Colon (tissue), 2 donors: Measurements from ENCODE around the gene PRKX.
A peak's percentile ranks its signal among the peaks of the same experiment; 100 is the strongest.
"Not testable (repeated sequence)": the region's sequence is repeated elsewhere in the genome, so short reads cannot be mapped to it uniquely, and the experiment has no call there.

Experiments used
- FAIRE-seq: peaks from 2 replicates; lab custom pipeline; 2012; peaks lifted over from hg19 to GRCh38; lab: Jason Lieb, UNC
- donor health status: control.
- donor health status: control.

PRKX gene

DNA sequence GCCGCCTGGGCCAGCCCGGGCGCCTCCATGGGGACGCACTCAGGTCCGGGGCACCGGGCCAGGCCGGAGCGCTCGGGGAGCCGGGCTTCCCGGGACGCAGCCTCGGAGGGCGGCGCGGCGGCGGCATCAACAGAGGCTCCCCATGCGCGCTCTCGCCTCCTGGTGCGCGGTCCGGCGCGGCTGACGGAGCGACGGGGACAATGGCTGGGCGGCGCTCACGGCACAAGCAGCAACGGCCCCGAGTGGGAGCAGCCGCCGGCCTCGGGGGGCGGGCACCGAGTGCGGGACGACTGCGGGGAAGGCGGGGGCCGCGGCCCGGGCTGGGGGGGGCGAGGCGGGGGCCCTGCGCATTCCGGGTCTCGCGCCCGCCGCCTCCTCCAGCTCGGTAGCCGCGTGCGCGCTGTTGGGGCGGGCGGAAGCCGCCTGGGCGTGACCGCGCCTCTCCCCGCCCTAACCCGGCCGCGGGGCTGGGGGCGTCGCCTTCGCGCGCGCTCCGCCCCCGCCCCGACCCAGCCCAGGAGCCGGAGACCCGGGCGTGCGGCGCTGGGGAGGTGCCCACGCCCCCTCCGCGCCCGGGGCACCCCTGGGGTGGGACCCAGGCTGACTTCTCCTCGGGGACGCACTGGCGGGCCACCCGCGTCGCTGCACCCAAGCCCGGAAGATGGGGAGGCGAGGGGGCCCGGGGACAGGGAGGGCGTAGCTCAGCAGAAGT lies at the start of gene PRKX:
PRKX (minus strand) TSS at position 425 of the 712 bp plus-strand sequence; CDS start at position 29, 396 bp downstream.
- no peak for FAIRE-seq

DNA sequence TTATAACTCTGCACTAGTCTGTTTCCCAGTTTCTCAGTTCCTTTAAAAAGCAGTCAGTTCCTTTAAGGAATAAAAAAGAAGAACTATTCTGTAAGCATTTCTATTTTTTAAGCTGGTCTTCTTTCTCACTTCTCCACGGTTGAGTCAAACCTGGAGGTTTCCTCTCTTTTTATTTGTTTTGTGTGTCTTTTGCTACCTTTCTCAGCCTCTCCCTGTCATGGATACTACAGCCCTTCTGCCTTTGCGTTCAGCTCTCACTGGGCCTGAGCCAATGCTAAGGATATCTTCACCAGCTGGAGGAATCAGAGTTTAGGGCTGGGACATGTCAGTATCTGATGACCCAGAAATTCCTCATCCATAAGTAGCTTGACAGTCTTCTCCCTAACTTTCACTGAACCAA lies 49.7 kb upstream of the PRKX start:
- FAIRE-seq, result no peak

DNA sequence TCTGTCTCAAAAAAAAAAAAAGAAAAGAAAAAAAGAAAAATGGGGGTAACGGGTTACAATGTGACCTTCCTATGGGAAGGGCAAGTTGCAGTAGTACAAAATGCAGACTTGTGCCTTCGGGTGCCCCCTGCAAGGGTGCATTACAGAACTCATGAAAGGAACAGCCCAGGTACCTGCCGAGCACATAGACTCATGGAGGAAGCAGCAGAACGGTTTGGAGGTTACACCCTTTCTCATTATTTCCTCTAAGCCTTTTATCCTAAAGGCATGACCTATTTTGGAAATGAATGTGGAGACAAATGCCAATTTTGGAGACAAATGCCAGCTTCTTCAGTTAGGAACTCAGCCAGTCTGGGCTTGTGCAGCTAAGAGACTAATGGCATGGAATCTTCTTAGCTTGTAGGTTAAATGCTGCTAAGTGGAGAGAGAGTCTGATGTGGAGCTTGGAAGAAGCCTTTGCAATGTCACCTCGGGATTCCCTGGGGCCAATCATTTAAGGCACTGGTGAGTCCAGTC lies 44.1 kb upstream of the PRKX start:
- FAIRE-seq, result no peak

DNA sequence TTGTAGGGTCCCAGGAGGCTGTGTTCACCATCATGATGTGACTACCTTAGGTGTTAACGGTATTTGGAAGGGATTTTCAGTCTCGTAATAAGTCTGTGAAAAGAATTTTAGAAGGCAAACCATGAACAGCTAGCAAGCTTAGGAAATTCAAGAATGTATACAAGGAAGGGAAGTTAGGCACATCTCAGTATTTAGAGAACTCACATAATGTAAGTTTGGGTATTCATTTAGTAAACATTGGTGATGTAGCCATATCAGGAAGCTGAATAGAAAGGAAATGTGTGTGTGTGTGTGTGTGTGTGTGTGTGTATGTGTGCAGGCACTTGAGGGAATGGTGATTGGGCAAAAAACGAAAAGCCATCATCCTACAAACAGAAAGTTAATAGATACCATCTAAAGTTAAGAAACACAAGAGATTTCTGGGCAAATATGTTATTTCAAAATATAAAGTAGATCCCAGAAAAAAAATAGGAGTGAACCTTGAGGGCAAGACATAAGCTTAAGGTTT lies 34.7 kb upstream of the PRKX start:
- FAIRE-seq, result peak; percentile 60

DNA sequence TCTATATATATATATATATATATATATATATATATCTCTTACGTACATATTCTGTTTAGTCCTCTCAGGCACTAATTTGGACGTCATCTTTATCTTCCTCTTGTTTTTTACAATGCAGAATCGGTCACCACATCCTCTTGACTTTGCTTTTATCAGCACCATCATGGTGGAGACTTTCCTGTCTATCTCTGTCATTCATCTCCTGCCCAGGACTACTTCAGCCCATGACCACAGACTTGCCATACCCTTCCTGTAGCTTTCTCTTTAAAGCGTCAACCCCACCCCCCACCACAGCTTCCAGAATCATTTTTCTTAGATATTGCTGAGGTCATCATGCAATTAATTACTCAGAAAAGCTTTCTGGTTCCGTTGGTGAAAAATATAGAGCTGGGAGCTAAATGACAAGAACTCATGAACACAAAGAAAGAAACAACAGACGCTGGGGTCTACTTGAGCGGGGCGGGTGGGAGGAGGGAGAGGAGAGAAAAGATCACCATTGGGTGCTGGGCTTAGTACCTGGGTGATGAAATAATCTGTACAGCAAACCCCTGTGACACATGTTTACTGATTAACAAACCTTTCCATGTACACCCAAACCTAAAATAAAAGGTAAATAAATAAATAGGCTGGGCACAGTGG lies 30.5 kb upstream of the PRKX start:
- no peak for FAIRE-seq

DNA sequence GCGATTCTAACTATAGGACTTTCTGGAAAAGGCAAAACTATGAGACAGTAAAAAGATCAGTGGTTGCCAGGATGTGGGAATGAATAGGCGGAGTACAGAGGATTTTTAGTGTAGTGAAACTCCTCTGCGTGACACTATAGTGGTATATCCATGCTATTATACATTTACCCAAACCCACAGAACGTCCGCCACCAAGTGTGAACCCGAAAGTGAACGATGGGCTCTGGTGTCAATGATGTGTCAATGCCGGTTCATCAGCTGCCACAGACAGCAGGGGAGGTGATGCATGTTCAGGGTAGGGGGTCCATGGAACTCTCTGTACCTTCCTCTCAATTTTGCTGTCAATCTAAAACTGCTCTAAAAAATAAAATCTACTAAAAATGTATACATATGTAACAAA lies 27.5 kb upstream of the PRKX start:
- FAIRE-seq, result not testable (repeated sequence)

DNA sequence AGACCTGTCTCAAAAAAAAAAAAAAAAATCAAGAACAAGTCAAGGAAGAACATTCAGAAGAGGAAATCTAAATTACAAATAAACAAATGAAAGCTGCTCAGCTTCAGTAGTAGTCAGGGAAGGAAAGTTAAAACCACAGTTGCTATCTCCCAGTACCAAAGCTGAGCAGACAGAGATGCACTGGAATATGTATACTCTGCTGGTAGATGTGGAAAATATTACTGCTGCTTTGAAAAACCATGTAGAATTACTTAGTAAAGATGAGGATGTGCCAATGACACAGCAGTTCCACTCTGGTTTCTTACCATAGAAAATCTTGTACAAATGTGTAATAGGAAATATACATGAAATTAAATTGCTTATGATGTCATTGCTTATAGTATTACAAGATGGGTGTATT lies 25.1 kb upstream of the PRKX start:
- peak; percentile 10 for FAIRE-seq

DNA sequence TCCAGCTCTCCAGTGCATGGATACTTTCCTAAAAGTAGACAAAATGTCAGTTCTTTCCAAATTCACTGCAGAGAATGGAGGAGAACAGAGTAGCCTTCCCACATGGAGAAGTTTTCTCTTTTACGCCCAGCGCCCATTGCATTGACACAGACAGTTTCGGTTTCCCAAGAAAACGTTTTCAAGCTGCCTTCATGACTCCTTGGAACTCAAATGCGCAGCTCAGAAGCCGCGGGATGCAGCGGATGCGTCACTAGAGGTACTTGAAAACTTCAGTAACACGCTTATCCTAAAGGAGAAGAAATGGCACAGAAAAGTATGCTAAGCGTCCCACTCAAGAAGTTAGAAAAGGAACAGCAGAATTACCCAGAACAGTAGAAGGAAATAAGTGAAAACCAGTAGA lies 23.1 kb upstream of the PRKX start:
- FAIRE-seq, result not testable (repeated sequence)

DNA sequence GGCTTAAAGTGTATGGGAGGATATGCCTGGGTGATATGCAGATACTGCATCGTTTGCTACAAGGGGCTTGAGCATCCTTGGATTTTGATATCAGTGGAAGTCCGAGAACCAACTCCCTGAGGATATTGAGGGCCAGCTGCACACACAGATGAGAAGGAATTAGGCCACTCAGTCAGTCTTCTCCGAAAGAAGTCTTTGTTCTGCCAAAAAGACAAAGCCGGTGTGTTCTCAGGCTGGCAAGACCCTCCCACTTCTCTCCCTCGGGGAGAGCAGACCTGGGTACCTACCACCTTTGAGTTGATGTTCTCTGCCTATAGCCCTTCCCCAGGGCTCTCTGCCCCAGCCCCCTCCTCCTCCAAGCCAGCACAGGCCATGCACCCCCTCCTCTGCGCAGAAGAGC lies 22.4 kb upstream of the PRKX start:
- not testable (repeated sequence) for FAIRE-seq

DNA sequence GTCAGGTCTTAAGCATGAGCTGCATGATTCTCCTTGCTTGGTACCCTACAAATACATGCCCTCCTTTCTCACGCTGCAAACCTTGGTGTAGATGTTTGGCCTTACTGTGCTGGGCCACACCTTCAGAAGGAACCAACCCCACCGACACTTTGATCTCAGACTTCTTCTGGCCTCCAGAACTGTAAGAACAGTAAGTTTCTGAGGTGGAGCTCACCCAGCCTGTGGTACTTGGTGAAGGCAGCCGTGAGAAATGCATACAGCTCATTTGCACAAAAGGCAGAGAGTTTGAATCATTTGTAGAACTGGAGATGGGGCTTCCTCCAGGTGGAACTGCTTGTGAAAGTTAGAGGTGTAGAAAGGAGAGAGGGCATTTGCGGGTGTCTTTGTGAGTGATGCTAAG lies 21.0 kb upstream of the PRKX start:
- not testable (repeated sequence) for FAIRE-seq

DNA sequence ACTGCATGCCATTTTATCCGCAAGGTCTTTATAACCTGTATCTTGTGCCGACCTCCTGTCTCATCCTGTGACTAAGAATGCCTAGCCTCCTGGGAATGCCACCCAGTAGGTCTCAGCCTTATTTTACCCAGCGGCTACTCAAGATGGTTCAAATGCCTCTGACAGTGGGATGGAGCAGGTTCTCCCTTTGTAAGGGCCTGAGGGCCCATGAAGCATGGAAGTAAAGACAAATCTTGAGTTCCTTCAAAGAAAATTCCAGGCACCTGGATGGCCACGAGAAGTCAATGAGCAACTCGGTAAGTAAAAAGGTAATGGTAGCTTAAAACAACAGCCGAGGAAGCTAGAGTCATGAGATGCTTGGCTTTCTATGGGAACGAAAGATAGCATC lies 19.6 kb upstream of the PRKX start:
- FAIRE-seq, result no peak

DNA sequence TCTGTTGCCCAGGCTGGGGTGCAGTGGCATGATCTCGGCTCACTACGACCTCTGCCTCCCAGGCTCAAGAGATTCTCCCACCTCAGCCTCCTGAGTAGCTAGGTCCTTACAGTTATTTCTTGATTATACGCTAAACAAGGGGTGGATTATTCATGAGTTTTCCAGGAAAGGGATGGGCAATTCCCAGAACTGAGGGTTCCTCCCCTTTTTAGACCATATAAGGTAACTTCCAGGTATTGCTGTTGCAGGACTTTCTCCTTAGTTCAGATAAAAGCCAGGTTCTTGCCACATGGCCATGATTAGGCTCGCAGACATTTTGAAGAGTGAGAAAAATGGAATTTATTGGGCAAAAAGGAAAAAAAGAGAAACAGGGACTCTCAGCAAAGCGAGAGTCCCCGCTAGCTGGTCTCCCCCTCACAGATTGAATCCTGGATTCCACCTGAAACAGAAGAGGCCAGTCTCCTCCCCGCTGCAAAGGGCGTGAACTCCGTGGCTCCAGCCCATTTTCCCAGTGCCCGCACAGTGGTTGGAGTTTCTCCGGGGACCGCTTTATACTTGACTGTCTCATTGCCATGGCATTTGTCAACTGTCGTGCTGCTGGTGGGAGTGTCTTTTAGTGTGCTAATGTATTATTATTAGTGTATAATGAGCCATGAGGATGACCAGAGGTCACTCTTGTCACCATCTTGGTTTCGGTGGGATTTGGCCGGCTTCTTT lies 19.0 kb upstream of the PRKX start:
- not testable (repeated sequence) for FAIRE-seq

DNA sequence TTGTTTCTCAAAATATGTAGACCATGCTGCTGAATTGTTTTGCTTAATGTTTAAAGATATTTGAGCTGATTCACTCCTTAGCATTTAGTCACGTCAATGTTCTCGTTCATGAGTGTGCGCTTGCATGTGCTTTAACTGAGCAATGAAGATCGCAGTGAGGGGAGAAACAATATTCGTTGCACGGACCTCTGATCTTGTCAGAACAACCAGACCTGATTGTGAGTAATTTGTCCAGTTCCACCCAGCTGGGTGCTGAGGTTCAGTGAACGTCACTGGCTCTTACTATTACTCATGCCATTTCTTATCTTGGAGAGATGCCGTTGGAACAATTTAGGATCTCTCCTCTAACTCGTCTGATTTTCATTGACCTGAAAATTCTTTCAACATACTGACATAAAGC lies 15.0 kb upstream of the PRKX start:
- no peak for FAIRE-seq

DNA sequence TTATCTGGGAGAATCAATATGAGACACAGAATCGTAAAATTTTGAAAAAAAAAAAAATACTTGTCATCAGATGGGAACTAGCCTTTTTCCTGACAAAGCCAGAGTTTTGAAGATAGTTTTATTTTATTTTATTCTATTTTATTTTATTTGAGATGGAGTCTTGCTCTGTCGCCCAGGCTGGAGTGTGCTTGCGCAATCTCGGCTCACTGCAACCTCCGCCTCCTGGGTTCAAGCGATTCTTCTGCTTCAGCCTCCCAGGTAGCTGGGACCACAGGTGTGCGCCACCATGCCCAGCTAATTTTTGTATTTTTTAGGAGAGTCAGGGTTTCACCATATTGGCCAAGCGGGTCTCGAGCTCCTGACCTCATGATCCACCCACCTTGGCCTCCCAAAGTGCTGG lies 10.0 kb upstream of the PRKX start:
- FAIRE-seq, result not testable (repeated sequence)

DNA sequence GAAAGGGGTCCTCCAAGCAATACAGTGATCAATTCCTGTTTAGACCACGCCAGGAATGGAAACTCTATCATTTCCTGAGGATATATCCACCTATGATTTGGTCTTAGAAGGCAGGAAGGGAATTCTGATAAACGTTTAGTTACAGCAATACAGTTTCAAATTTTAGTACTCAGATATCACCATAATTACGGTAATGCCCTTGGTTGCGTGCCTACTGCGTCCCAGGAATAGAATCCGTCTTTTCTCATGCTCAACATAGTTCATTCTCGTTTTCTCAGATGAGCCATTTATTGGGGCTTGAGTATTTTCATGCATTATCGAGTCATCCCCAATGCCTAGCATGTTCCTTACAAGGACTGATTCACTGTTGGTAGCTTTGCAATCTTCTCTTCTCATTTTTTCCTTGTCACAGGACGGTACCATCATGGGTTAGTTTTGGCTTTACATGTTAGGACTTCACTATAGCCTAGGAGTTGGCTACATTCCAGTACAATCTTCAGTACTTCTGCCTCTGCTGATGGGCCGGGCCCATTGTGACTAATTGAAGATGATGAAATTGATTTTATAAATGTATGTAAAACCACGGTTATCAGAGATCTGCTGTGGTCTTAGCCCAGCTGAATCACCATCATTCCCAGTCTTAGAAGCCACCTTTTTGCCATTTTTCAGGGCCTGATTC lies 4.4 kb upstream of the PRKX start:
- no peak for FAIRE-seq

DNA sequence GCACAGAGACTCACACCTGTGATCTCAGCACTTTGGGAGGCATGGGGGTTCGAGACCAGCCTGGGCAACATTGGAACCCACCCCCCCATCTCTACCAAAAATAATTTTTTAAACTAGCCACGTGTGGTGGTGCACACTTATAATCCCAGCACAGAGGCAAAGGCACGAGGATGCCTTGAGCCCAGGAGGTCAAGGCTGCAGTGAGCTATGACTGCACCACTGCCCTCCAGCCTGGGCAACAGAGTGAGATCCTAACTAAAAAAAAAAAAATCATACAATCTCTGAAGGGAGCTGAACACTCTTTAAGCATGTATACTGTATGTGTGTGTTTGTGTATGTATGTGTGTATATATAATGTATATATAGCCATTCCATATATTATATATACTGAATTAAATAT lies 2.5 kb upstream of the PRKX start:
- FAIRE-seq, result no peak

DNA sequence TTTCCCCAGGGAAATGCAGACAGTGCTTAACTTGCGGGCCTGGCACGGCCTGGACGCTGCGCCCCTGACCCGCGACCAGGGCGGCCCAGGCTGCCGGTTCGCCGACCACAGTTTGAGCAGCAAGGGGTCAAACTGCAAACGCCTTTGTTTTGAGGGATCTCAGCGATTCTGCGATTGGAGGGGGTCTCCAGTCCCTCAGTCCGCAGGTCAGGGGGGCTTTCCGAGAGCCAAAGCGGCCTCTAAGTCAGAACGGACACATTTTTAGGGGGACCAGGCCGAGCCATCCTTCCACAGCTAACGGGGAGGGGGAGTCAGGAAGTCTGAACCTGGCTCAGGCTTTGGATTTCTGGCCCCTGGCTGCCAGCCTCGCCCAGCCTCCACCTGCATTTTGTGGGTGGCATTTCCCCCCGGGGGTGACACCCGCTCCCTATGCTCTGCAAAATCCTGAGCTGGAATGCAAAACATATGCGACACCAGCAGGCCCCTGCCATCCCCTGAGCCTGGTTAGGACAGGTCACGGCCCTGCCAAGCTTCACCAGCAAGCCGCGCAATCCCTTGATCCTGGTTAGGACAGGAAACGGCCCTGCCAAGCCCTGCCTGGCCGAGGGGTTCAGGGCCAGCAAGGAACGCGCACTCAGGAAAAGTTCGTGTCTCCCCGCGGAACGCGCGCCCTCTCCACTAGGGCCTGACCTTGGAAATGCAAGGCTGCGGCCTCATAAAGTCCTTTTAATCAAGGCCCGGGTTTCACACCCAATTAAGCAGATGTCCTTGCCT lies 1.4 kb upstream of the PRKX start:
- FAIRE-seq, result not testable (repeated sequence)

DNA sequence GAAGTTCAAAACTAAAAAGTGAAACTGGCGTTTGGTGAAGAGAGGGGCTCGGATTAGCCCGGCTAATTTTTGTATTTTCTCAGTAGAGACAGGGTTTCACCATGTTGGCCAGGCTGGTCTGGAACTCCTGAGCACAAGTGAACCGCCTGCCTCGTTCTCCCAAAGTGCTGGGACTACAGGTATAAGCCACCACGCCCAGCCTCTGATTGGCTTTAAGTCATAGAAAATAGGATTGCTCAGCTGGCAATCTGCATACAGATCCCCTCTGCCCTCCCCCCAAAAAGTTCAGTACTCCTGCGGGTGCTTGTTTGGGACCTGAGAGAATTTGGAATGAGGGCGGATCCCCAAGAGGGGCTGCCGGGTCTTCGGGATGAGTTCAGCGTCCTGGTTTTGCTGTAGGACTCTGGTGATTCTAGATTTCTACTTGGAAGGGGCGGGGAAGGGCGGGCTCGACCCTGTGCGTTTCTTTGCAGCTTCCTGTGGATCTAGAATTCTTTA lies 537 bp upstream of the PRKX start:
- FAIRE-seq, result no peak

DNA sequence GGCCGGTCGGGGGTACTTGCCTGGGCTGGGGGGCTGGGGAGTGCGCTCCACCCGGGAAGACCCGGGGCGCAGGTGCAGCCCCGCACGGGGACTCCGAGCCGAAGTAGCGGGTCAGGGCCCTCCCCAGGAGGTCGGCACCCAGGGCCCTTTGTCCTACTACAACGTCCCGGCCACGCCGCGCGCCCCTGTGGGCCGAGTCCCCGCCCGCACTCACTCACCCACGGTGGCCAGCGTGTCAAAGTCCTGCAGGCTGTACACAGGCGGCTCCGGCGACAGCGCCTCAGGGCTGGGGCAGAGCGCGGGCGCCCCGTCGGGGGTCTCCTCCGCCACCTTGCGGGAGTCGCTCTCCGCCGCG lies 602 bp downstream of the PRKX start:
- FAIRE-seq, result no peak

DNA sequence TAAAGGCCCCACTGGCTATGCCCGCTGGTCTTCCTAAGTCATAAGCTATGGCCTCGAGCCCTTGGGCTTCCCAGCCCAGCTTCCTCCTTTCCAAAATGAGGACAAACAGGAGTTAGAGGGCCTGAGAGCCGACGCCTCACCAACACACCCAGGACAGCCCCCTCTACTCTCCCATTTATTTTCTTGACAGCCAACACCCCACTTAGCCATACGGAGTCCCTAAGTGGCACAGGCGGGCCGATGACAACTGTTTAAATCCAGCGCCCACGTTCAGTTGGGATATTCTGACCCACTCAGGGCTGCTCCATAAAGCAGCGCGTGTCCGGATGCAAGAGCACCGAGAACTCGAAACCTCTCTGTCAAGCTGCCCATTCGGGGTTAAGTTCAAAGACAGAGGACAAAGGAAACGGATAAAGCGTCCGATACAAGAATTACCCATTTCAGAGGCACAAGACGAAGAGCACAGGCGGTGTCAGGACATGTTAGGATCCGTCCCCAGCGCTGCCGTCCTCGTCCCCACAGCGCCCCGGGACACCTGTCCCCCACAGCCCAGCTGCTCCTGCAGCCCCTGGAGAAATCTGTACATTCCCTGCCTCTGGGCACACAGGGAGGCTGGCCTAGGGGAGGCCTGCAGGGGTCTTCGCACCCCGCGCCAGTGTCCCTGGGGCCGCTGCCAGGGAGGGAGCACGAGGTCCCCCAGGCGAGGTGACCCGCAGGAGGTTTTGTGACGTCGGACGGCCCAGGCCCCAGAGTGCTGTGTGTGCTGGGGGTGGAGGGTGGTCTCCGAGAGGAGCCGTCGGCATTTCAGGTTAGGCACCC lies 1.2 kb downstream of the PRKX start:
- FAIRE-seq, result peak; percentile 31
